NCI-H345 treated with DMSO at 0.1 percent for 48 hours (cell line): ENCODE data around the gene CASP12.
"Not testable (repeated sequence)": the region's sequence is repeated elsewhere in the genome, so short reads cannot be mapped to it uniquely, and the experiment has no call there.

ENCODE experiments used
- DNase-seq: peaks from one replicate; lab custom pipeline; 2025; ENCODE audit not compliant: unreplicated experiment; lab: John Stamatoyannopoulos, UW

CASP12 gene

GRCh38 chr11:104897891-104898684 is at the start of gene CASP12:
Gene CASP12 (minus strand): TSS chr11:104898460.
- no peak for DNase-seq

- peak; percentile 6 for DNase-seq
Measured at GRCh38 chr11:104946907-104947306, 48.6 kb upstream of the CASP12 start.

- DNase-seq: no peak
Measured at GRCh38 chr11:104944076-104944475, 45.8 kb upstream of the CASP12 start.

- DNase-seq: no peak
Measured at GRCh38 chr11:104943561-104943960, 45.3 kb upstream of the CASP12 start.

GRCh38 chr11:104934594-104934993 is 36.3 kb upstream of the CASP12 start:
- DNase-seq: no peak

GRCh38 chr11:104934073-104934472 is 35.8 kb upstream of the CASP12 start:
- DNase-seq: not testable (repeated sequence)

GRCh38 chr11:104928811-104929210 is 30.6 kb upstream of the CASP12 start:
- no peak for DNase-seq

GRCh38 chr11:104926771-104927611 is 28.7 kb upstream of the CASP12 start:
- DNase-seq: no peak

- no peak for DNase-seq
Measured at GRCh38 chr11:104925850-104926249, 27.6 kb upstream of the CASP12 start.

- no peak for DNase-seq
Measured at GRCh38 chr11:104918113-104918824, 20.0 kb upstream of the CASP12 start.

- DNase-seq: no peak
Measured at GRCh38 chr11:104917271-104918112, 19.2 kb upstream of the CASP12 start.

- DNase-seq: no peak
Measured at GRCh38 chr11:104916442-104916841, 18.2 kb upstream of the CASP12 start.

- DNase-seq: no peak
Measured at GRCh38 chr11:104912102-104912501, 13.8 kb upstream of the CASP12 start.

GRCh38 chr11:104908186-104908531 is 9.9 kb upstream of the CASP12 start:
- no peak for DNase-seq

- DNase-seq: no peak
Measured at GRCh38 chr11:104907521-104908185, 9.4 kb upstream of the CASP12 start.

GRCh38 chr11:104905271-104905670 is 7.0 kb upstream of the CASP12 start:
- no peak for DNase-seq

- no peak for DNase-seq
Measured at GRCh38 chr11:104899226-104899625, 966 bp upstream of the CASP12 start.

GRCh38 chr11:104898685-104899013 is 389 bp upstream of the CASP12 start:
- DNase-seq: no peak

GRCh38 chr11:104895634-104896033 is 2.6 kb downstream of the CASP12 start:
- DNase-seq: no peak

- DNase-seq: no peak
Measured at GRCh38 chr11:104893876-104894275, 4.4 kb downstream of the CASP12 start.
